ENCODE results near the gene NECAB3.

NECAB3 gene

GRCh38 chr20:33629979-33630378 is 44.2 kb downstream of the NECAB3 start:
- H4K20me1 ChIP-seq (ENCODE audit: control insufficient read depth, insufficient read depth, low read depth, low read length) = no peaks in the 10 kb centered on the region
- H3K4me1 ChIP-seq (ENCODE audit: control insufficient read depth, low read length) = no peaks in the 10 kb centered on the region
- H3K4me3 ChIP-seq (ENCODE audit: low read length) = no peak overlapping the region
- TF ChIP-seq EZH2phosphoT487 (IDR thresholded peaks at IDR 0.05; ENCODE audit: borderline replicate concordance, low read length) (no peak), CTCF (IDR thresholded peaks at IDR 0.05; ENCODE audit: low read depth, low read length, poor library complexity, severe bottlenecking) (no peak)
- H3K4me2 ChIP-seq (ENCODE audit: low read length) = no peak overlapping the region
- no peaks in the 10 kb centered on the region for H3K27me3 ChIP-seq (ENCODE audit: control insufficient read depth, low read length)
- H3K27ac ChIP-seq (ENCODE audit: low read depth, low read length) = no peak overlapping the region
- no peaks in the 10 kb centered on the region for H3F3A ChIP-seq (ENCODE audit: control insufficient read depth, insufficient read depth)
- no peaks in the 10 kb centered on the region for H3K9me3 ChIP-seq (ENCODE audit: control insufficient read depth, insufficient read depth, low read length)
- H3K79me2 ChIP-seq (ENCODE audit: control insufficient read depth, low read length) = no peaks in the 10 kb centered on the region
- peaks cover 6% of the 10 kb centered on the region; the same call in 1 of the 2 replicates for H3K36me3 ChIP-seq (ENCODE audit: control insufficient read depth, low read length)
- H3K9me2 ChIP-seq (replicated peaks; ENCODE audit: control insufficient read depth, low read length) = no peaks in the 10 kb centered on the region

- Histone ChIP-seq H3K4me2 (ENCODE audit: low read length) (no peak overlapping the region), H4K20me1 (ENCODE audit: control insufficient read depth, insufficient read depth, low read depth, low read length) (no peaks in the 10 kb centered on the region), H3K27me3 (ENCODE audit: control insufficient read depth, low read length) (no peaks in the 10 kb centered on the region), H3K4me3 (ENCODE audit: low read length) (no peak overlapping the region), H3K36me3 (ENCODE audit: control insufficient read depth, low read length) (peaks cover 6% of the 10 kb centered on the region; the same call in 1 of the 2 replicates), H3K9me2 (replicated peaks; ENCODE audit: control insufficient read depth, low read length) (no peaks in the 10 kb centered on the region), H3K79me2 (ENCODE audit: control insufficient read depth, low read length) (no peaks in the 10 kb centered on the region), H3K9me3 (ENCODE audit: control insufficient read depth, insufficient read depth, low read length) (no peaks in the 10 kb centered on the region), H3F3A (ENCODE audit: control insufficient read depth, insufficient read depth) (no peaks in the 10 kb centered on the region), H3K4me1 (ENCODE audit: control insufficient read depth, low read length) (no peaks in the 10 kb centered on the region), H3K27ac (ENCODE audit: low read depth, low read length) (no peak overlapping the region)
- no peak for TF ChIP-seq CTCF (IDR thresholded peaks at IDR 0.05; ENCODE audit: low read depth, low read length, poor library complexity, severe bottlenecking)
- no peak for TF ChIP-seq EZH2phosphoT487 (IDR thresholded peaks at IDR 0.05; ENCODE audit: borderline replicate concordance, low read length)
Measured at GRCh38 chr20:33629533-33629932, 44.7 kb downstream of the NECAB3 start.

- no peak for TF ChIP-seq CTCF (IDR thresholded peaks at IDR 0.05; ENCODE audit: low read depth, low read length, poor library complexity, severe bottlenecking)
- no peak for TF ChIP-seq EZH2phosphoT487 (IDR thresholded peaks at IDR 0.05; ENCODE audit: borderline replicate concordance, low read length)
- H3K79me2 ChIP-seq (ENCODE audit: control insufficient read depth, low read length) = no peaks in the 10 kb centered on the region
- no peaks in the 10 kb centered on the region for H3K9me2 ChIP-seq (replicated peaks; ENCODE audit: control insufficient read depth, low read length)
- H3F3A ChIP-seq (ENCODE audit: control insufficient read depth, insufficient read depth) = no peaks in the 10 kb centered on the region
- H3K4me2 ChIP-seq (ENCODE audit: low read length) = no peak overlapping the region
- H3K27me3 ChIP-seq (ENCODE audit: control insufficient read depth, low read length) = no peaks in the 10 kb centered on the region
- no peaks in the 10 kb centered on the region for H3K4me1 ChIP-seq (ENCODE audit: control insufficient read depth, low read length)
- H3K36me3 ChIP-seq (ENCODE audit: control insufficient read depth, low read length) = peaks cover 6% of the 10 kb centered on the region; the same call in 1 of the 2 replicates
- no peaks in the 10 kb centered on the region for H3K9me3 ChIP-seq (ENCODE audit: control insufficient read depth, insufficient read depth, low read length)
- no peaks in the 10 kb centered on the region for H4K20me1 ChIP-seq (ENCODE audit: control insufficient read depth, insufficient read depth, low read depth, low read length)
- H3K27ac ChIP-seq (ENCODE audit: low read depth, low read length) = no peak overlapping the region
- H3K4me3 ChIP-seq (ENCODE audit: low read length) = no peak overlapping the region
Measured at GRCh38 chr20:33627577-33628216, 46.5 kb downstream of the NECAB3 start.

Measured in DOHH2 (cell line).